WI38 (cell line): ENCODE data around the gene SMCHD1.

ENCODE experiments used
- H3K4me3 ChIP-seq: 2 replicates; pipeline ENCODE4 v1.5.1; 2011; ENCODE audit warnings: low read depth, mild to moderate bottlenecking, control low read depth, low read length
- CTCF ChIP-seq: IDR thresholded peaks from 2 replicates; pipeline ENCODE4 v1.5.1; 2012; ENCODE audit warnings: low read depth, mild to moderate bottlenecking, control low read depth, low read length

The SMCHD1 gene

GRCh38 chr18:2644535-2644934 lies 11.0 kb upstream of the SMCHD1 start:
- H3K4me3 ChIP-seq, result no peak overlapping the region
- TF ChIP-seq CTCF, result no peak

- TF ChIP-seq CTCF, result no peak
- H3K4me3 ChIP-seq, result no peak overlapping the region
These were observed 3.5 kb upstream of the SMCHD1 start for GRCh38 chr18:2651981-2652380.

GRCh38 chr18:2653467-2653866 lies 2.1 kb upstream of the SMCHD1 start:
- TF ChIP-seq CTCF, result no peak
- no peak overlapping the region for H3K4me3 ChIP-seq

GRCh38 chr18:2654169-2654927 lies 1.2 kb upstream of the SMCHD1 start:
- no peak for TF ChIP-seq CTCF
- H3K4me3 ChIP-seq, result peak overlapping the region; percentile 93

GRCh38 chr18:2654928-2655177 lies 673 bp upstream of the SMCHD1 start:
- H3K4me3 ChIP-seq, result peak overlapping the region; percentile 93
- no peak for TF ChIP-seq CTCF

- peak overlapping the region; percentile 93 for H3K4me3 ChIP-seq
- TF ChIP-seq CTCF, result no peak
These were observed 369 bp downstream of the SMCHD1 start for GRCh38 chr18:2655954-2656236.

- peak overlapping the region; percentile 93 for H3K4me3 ChIP-seq
- no peak for TF ChIP-seq CTCF
These were observed 883 bp downstream of the SMCHD1 start for GRCh38 chr18:2656237-2656980.
